BLaER1 (cell line): Measurements from ENCODE around the gene CD28.

Experiments
- H3K27ac ChIP-seq: shearing (Covaris generic); formaldehyde crosslinking; 2 replicates; pipeline ENCODE4 v1.8.1; 2022
- H3K27me3 ChIP-seq: shearing (Covaris generic); formaldehyde crosslinking; 2 replicates; pipeline ENCODE4 v1.8.1; 2022
- H3K36me3 ChIP-seq: shearing (Covaris generic); formaldehyde crosslinking; 2 replicates; pipeline ENCODE4 v1.8.1; 2022
- H3K4me1 ChIP-seq: shearing (Covaris generic); formaldehyde crosslinking; 2 replicates; pipeline ENCODE4 v1.8.1; 2022
- H3K4me2 ChIP-seq: shearing (Covaris generic); formaldehyde crosslinking; 2 replicates; pipeline ENCODE4 v1.8.1; 2022
- H3K4me3 ChIP-seq: shearing (Covaris generic); formaldehyde crosslinking; 2 replicates; pipeline ENCODE4 v1.8.1; 2022
- H3K9ac ChIP-seq: shearing (Covaris generic); formaldehyde crosslinking; 2 replicates; pipeline ENCODE4 v1.8.1; 2022
- H3K9me3 ChIP-seq: shearing (Covaris generic); formaldehyde crosslinking; 2 replicates; pipeline ENCODE4 v1.8.1; 2022
- H4K20me1 ChIP-seq: shearing (Covaris generic); formaldehyde crosslinking; 2 replicates; pipeline ENCODE4 v1.8.1; 2022
- Cebpa-rat ChIP-seq: shearing (Covaris generic); IDR thresholded peaks from 2 replicates; pipeline ENCODE4 v1.8.1; 2022

Gene CD28

DNA sequence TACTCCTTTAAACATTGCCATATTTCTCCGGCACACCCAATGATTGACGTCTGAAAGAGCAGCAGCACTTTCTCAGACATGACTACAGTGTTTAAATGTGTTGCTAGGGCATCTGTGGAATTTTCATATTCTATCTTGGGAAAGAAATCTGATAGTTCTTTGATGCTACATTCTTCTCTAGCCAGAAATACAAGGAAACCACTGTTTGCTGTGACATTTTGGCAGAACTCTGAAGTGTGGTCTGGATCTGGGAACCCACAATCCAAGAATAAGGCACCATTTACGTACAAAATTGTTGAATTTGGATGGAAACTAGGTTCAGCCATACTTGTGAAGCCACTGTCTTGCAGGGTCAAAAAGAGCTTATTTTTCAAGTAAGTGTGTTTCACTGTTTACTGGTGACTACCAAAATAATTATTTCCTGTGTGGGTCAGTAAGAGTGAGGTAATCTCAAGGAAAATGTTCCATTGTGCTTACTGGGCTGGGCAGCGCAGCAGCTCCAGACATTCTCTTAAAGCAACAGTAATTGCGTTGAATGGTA is 21.3 kb upstream of the CD28 start:
- no peaks in the 10 kb centered on the region for H3K9me3 ChIP-seq
- no peak for TF ChIP-seq Cebpa-rat
- H3K27ac ChIP-seq, result no peak overlapping the region
- no peak overlapping the region for H3K9ac ChIP-seq
- peaks cover 77% of the 10 kb centered on the region for H3K4me1 ChIP-seq
- no peaks in the 10 kb centered on the region for H3K36me3 ChIP-seq
- no peaks in the 10 kb centered on the region; the same call in 1 of the 2 replicates for H4K20me1 ChIP-seq
- no peak overlapping the region for H3K4me3 ChIP-seq
- H3K4me2 ChIP-seq, result peak overlapping the region; percentile 27
- no peaks in the 10 kb centered on the region for H3K27me3 ChIP-seq

DNA sequence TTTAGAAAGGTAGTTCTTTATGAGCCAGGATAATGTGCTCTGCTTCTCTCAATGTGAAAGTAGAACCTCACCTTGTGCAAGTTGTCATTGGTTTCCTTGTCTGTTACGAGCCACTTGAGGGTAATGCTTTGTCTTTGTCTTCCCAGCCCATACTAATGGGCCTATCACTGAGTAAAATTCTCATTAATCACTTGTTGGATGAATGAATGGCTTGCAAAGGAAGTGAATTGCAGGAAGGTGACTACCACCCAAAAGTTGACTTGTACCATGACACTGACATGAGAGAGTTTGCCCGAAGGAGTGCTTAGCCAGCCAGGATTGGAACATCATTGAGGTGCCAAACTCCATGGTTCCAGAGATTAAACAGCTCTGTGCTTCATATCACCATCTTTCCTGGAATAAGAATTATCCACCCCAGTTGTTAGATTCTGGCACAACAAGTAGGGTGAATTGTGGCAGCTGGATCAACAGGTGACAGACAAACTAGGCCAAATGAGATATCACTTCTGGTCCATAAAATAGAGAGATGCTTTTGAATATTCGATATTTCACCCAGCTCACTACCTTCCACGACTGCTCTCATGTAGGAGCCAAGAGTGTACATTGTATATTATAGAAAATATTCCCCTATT is 20.5 kb upstream of the CD28 start:
- Histone ChIP-seq H3K4me3 (no peak overlapping the region), H3K9ac (no peak overlapping the region), H3K36me3 (no peaks in the 10 kb centered on the region), H3K9me3 (no peaks in the 10 kb centered on the region), H3K27ac (no peak overlapping the region), H4K20me1 (no peaks in the 10 kb centered on the region; the same call in 1 of the 2 replicates), H3K27me3 (no peaks in the 10 kb centered on the region), H3K4me2 (peak overlapping the region; percentile 27; the same call in 1 of the 2 replicates), H3K4me1 (peaks cover 77% of the 10 kb centered on the region)
- TF ChIP-seq Cebpa-rat, result no peak

DNA sequence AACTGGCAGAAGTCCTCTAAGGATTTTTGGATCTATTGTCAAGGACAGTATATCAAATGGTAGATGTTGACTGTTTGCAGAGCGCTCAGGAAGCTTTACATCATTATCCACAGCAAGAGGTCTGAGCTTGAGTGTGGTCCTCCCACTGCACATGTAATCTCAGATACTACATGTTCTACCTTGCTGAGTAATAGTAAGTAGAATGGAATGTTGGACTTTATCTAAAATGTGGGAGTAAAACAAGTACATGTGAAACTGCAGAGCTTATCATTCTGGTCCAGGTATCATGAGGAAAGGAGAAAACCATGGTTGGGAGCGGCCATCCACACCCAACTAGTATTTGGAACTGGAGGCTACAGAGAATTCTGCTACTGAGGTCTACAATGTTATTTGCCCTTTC is 19.3 kb upstream of the CD28 start:
- H3K36me3 ChIP-seq, result no peaks in the 10 kb centered on the region
- no peak overlapping the region for H3K4me3 ChIP-seq
- no peaks in the 10 kb centered on the region for H3K27me3 ChIP-seq
- no peak overlapping the region for H3K27ac ChIP-seq
- peak overlapping the region; percentile 83 for H3K4me2 ChIP-seq
- no peak for TF ChIP-seq Cebpa-rat
- H3K9ac ChIP-seq, result no peak overlapping the region
- no peaks in the 10 kb centered on the region for H3K9me3 ChIP-seq
- H3K4me1 ChIP-seq, result peaks cover 78% of the 10 kb centered on the region
- no peaks in the 10 kb centered on the region; the same call in 1 of the 2 replicates for H4K20me1 ChIP-seq

DNA sequence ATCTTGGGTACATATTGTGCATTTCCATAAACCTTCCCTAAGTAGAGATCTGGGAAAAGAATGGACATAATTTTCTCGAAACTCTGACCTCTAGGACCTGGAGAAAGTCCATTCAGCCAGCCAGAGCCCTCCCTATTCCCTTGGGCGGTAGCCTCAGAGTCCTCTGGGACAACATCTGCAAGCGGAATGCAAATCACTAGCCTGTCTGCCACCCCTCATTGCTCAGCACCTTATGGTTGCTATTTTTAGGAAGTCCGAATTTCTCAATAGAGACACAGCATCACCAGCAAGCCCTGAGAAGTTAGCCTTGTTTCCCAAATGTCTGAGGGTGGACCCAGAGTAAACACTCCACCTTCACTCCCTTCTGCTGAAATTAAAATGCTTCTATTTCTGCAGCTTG is 17.6 kb upstream of the CD28 start:
- Histone ChIP-seq H3K36me3 (no peaks in the 10 kb centered on the region), H3K9ac (peak overlapping the region; percentile 16; the same call in 1 of the 2 replicates), H3K9me3 (no peaks in the 10 kb centered on the region), H3K4me1 (peaks cover 88% of the 10 kb centered on the region), H3K4me3 (peak overlapping the region; percentile 45), H3K27ac (peak overlapping the region; percentile 76), H3K27me3 (no peaks in the 10 kb centered on the region), H4K20me1 (no peaks in the 10 kb centered on the region; the same call in 1 of the 2 replicates), H3K4me2 (peak overlapping the region; percentile 83)
- TF ChIP-seq Cebpa-rat, result peak; percentile 76

DNA sequence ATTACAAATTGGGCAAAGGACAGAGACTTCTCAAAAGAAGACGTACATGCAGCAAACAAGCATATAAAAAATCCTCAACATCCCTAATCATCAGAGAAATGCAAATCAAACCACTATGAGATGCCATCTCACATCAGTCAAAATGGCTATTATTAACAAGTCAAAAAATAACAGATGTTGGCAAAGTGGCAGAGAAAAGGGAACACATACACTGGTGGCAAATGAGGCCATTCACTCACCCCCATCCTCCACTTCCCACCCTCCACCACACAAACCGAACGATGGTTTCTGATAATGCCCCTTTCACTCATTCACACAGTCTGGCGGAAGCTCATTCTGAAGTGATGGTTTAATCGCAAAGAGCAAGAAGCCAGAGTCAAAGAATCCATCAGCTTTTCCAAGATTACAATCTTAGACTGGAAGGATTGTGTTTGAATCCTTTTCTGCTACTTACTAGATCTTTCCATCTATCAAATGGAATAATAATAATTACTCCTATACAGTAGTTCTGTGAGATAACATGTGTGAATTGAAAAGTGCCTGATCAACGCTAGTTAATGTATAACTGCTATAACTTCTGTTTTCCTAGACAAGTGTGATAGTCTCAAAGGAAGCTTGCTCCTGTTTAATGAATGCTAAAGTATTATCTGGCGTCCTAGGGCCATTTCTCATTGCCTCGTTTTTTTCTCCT is 16.9 kb upstream of the CD28 start:
- H3K9ac ChIP-seq, result peak overlapping the region; percentile 26; the same call in 1 of the 2 replicates
- H4K20me1 ChIP-seq, result no peaks in the 10 kb centered on the region; the same call in 1 of the 2 replicates
- peak overlapping the region; percentile 45; the same call in 1 of the 2 replicates for H3K4me3 ChIP-seq
- no peaks in the 10 kb centered on the region for H3K27me3 ChIP-seq
- H3K27ac ChIP-seq, result peak overlapping the region; percentile 76
- H3K36me3 ChIP-seq, result no peaks in the 10 kb centered on the region
- TF ChIP-seq Cebpa-rat, result no peak
- peak overlapping the region; percentile 83 for H3K4me2 ChIP-seq
- H3K9me3 ChIP-seq, result no peaks in the 10 kb centered on the region
- peaks cover 95% of the 10 kb centered on the region for H3K4me1 ChIP-seq

DNA sequence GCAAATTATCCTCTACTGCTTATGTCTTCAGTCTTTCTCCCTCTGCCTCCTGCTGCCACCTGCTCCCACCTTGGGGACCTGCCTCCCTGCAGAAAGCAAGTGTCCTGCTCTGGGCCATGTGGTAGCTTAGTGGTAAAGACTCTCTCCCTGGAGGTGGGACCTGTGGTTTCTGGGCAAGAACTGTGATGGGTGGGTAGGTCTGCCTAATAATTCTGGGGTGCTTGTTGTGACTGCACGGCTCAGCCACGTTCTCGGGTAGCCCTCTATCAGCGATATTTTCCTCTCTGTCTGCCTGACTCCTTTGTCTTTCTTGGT is 16.4 kb upstream of the CD28 start:
- Histone ChIP-seq H3K4me2 (peak overlapping the region; percentile 83), H3K4me1 (peaks cover 97% of the 10 kb centered on the region), H4K20me1 (no peaks in the 10 kb centered on the region; the same call in 1 of the 2 replicates), H3K36me3 (no peaks in the 10 kb centered on the region), H3K9ac (peak overlapping the region; percentile 26; the same call in 1 of the 2 replicates), H3K27ac (peak overlapping the region; percentile 76; the same call in 1 of the 2 replicates), H3K9me3 (no peaks in the 10 kb centered on the region), H3K27me3 (no peaks in the 10 kb centered on the region), H3K4me3 (peak overlapping the region; percentile 45; the same call in 1 of the 2 replicates)
- no peak for TF ChIP-seq Cebpa-rat

DNA sequence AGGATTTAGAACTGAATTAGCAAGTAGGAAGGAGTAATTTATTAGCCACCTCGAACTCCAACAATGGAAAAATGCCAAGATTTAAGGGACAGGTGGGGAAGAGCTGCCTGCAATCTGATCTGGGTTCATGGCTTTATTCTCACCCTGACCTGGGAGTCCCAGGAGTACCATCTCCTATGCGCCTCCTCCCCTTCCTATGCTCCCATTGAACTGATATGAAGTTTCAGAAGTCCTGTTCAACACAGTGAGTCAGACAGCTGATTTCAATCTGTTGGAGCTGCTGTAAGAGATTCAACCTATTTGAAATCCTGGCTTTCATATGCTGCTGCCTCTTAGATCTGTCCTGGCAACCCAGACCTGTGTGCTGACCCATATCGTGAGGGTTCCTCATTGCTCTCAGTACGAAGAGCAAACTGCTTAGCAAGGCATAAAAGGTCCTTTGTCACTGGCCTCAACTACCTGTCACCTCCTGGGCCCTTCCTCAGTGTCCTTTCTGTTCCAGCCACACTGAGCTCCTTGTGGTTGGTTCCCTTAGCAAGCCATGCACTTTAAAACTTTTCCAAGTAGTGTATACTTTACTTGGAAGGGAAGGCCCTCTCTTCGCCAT is 15.9 kb upstream of the CD28 start:
- Histone ChIP-seq H3K36me3 (no peaks in the 10 kb centered on the region), H3K4me3 (0 out of 2 replicates have a peak overlapping the region, but pooled peaks have one; percentile 45), H3K4me1 (peaks cover 97% of the 10 kb centered on the region), H3K9me3 (no peaks in the 10 kb centered on the region), H3K4me2 (peak overlapping the region; percentile 83), H4K20me1 (no peaks in the 10 kb centered on the region; the same call in 1 of the 2 replicates), H3K27ac (peak overlapping the region; percentile 76; the same call in 1 of the 2 replicates), H3K27me3 (no peaks in the 10 kb centered on the region), H3K9ac (peak overlapping the region; percentile 26; the same call in 1 of the 2 replicates)
- no peak for TF ChIP-seq Cebpa-rat

DNA sequence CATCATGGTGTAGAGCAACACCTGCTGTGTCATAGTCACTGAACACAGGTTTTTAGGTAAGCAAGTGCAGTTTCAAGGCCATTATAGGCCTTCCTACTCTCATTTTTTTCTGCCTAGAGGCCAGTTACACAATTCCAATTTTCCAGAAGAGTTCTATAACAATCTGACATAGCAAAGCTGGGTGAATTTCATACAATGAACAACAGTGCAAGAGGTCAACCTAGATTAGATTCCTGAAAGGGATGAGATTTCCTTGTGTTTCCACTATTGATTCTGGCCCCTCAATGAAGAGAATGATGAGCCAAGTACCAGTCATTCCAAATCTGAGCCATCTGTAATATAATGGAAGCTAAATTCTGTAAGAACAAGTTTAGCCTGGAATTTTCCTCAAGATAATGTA is 15.3 kb upstream of the CD28 start:
- peaks cover 94% of the 10 kb centered on the region for H3K4me1 ChIP-seq
- no peak overlapping the region for H3K27ac ChIP-seq
- H3K9ac ChIP-seq, result peak overlapping the region; percentile 26; the same call in 1 of the 2 replicates
- H3K36me3 ChIP-seq, result no peaks in the 10 kb centered on the region
- H3K4me2 ChIP-seq, result peak overlapping the region; percentile 83
- no peaks in the 10 kb centered on the region for H3K9me3 ChIP-seq
- TF ChIP-seq Cebpa-rat, result no peak
- no peak overlapping the region for H3K4me3 ChIP-seq
- H3K27me3 ChIP-seq, result no peaks in the 10 kb centered on the region
- no peaks in the 10 kb centered on the region; the same call in 1 of the 2 replicates for H4K20me1 ChIP-seq

DNA sequence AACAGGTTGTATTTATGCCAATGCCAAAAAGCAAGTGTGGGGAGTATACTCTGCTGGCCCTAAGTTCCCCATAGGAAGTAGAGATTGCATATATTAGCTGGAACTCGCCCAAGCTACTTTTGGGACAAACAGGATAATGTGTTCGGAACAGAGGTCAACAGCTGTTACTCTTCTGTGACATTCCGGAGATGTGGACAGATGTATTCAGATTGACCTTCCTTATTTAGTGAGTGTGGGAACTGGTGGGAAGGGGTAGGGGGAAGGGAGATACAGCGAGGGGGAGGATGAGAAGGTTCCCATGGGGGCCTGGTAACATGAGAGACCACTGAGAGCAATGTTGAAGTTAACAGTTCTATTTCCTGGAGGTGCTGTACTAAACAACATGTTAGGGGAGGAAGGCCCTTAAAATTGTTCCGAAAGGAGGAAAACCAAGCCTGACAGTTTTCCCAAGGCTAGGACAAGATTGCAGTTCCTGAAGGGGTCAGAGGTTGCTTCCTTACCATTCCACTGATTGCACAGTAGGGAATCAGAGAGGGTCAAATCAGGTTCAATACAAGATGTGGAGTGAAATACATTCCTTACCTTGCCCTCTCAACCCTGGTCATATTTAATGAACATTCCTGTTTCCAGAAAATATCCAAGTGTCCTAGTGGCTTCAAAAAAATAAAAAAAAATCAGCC is 14.3 kb upstream of the CD28 start:
- no peaks in the 10 kb centered on the region; the same call in 1 of the 2 replicates for H4K20me1 ChIP-seq
- H3K9ac ChIP-seq, result no peak overlapping the region
- H3K4me3 ChIP-seq, result no peak overlapping the region
- no peaks in the 10 kb centered on the region for H3K27me3 ChIP-seq
- H3K36me3 ChIP-seq, result no peaks in the 10 kb centered on the region
- TF ChIP-seq Cebpa-rat, result no peak
- peak overlapping the region; percentile 83 for H3K4me2 ChIP-seq
- peaks cover under 1% of the 10 kb centered on the region; the same call in 1 of the 2 replicates for H3K9me3 ChIP-seq
- H3K4me1 ChIP-seq, result peaks cover 84% of the 10 kb centered on the region
- H3K27ac ChIP-seq, result no peak overlapping the region
